AG09319 (cell line): ENCODE results near the gene ANXA6.

Source experiments
- DNase-seq: peaks from one replicate; pipeline ENCODE4 v3.0.0-alpha.2; 2010; ENCODE audit warnings: low read depth; ENCODE audit errors: extremely low read depth
- TF ChIP-seq, protein P1 (sequence below): IDR thresholded peaks from 2 replicates; pipeline ENCODE4 v1.5.1; 2011; ENCODE audit warnings: low read depth, mild to moderate bottlenecking, inconsistent platforms, low read length, moderate library complexity

ANXA6 gene

DNA sequence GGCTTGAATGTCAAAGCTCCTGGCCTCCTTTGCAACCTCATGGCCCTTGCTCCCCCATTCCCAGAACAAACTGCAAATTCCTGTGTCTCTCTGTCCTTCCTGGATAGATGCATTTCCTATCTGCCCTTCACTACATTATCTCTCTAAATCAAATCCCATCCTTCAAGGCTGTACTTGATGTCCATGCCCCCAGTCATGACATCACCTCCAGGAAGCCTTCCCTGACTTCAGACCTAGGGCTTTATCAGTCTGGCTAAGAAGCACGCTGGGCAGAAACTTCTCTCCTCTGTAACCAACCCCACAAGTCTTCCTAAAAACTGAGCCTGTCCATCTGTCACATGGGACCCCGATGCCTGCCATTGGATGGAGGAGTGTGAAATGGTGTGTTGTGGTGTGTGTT lies 51.1 kb downstream of the ANXA6 start:
- TF ChIP-seq, protein P1, sequence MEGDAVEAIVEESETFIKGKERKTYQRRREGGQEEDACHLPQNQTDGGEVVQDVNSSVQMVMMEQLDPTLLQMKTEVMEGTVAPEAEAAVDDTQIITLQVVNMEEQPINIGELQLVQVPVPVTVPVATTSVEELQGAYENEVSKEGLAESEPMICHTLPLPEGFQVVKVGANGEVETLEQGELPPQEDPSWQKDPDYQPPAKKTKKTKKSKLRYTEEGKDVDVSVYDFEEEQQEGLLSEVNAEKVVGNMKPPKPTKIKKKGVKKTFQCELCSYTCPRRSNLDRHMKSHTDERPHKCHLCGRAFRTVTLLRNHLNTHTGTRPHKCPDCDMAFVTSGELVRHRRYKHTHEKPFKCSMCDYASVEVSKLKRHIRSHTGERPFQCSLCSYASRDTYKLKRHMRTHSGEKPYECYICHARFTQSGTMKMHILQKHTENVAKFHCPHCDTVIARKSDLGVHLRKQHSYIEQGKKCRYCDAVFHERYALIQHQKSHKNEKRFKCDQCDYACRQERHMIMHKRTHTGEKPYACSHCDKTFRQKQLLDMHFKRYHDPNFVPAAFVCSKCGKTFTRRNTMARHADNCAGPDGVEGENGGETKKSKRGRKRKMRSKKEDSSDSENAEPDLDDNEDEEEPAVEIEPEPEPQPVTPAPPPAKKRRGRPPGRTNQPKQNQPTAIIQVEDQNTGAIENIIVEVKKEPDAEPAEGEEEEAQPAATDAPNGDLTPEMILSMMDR: no peak
- no peak for DNase-seq

DNA sequence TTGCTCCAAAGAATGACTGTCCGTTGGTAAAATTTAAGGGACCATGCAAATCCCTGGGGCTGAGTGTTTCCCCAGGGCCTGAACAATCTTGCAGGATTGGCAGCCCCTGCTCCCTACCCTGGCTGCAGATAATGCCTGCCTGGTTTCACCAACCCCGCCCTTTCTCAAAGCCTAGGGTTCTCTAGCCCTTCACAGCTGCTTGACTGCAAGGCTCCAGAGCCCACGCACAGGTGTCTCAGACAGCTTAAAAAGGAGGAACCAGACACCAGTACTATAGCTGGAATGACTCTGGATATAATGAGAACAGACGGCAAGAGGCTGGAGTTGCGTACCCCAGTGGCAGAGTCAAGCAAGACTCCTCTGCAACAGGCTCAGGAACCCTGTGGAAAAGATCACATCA lies 51.5 kb downstream of the ANXA6 start:
- TF ChIP-seq, protein P1: no peak
- no peak for DNase-seq

GRCh38 chr5:151105561-151105960 lies 52.0 kb downstream of the ANXA6 start:
- TF ChIP-seq, protein P1: no peak
- DNase-seq: no peak

- peak; percentile 94 for DNase-seq
- TF ChIP-seq, protein P1: no peak
These were observed 52.8 kb downstream of the ANXA6 start for GRCh38 chr5:151104795-151105194.

- TF ChIP-seq, protein P1: no peak
- no peak for DNase-seq
These were observed 55.8 kb downstream of the ANXA6 start for GRCh38 chr5:151101746-151102145.

GRCh38 chr5:151101151-151101550 lies 56.4 kb downstream of the ANXA6 start:
- TF ChIP-seq, protein P1: no peak
- no peak for DNase-seq

- TF ChIP-seq, protein P1: no peak
- no peak for DNase-seq
These were observed 56.9 kb downstream of the ANXA6 start for GRCh38 chr5:151100681-151101080.
